Urinary bladder (tissue), 4 donors: Measurements from ENCODE around the gene SLC4A5. TPM values are rescaled to one million over a fixed set of nuclear protein-coding genes. Genes with fewer than 3 reads are reported as not detected.

Source experiments
- DNase-seq: peaks from one replicate; pipeline ENCODE4 v3.0.0-alpha.2; 2015; ENCODE audit errors: extremely low spot score
- H3K27ac ChIP-seq: one replicate; pipeline ENCODE4 v1.5.1; 2013; ENCODE audit warnings: low read depth, mild to moderate bottlenecking, moderate library complexity
- H3K36me3 ChIP-seq: one replicate; pipeline ENCODE4 v1.6.1; 2013; ENCODE audit warnings: mild to moderate bottlenecking, moderate library complexity; ENCODE audit not compliant: insufficient read depth
- H3K4me1 ChIP-seq: one replicate; pipeline ENCODE4 v1.6.1; 2013; ENCODE audit warnings: mild to moderate bottlenecking, moderate library complexity; ENCODE audit not compliant: insufficient read depth
- H3K4me3 ChIP-seq: one replicate; pipeline ENCODE4 v1.5.1; 2013; ENCODE audit warnings: low read depth, low read length
- WGBS: extraction: QIAGEN DNeasy Blood & Tissue Kit; methylation state at CpG from one replicate; pipeline ENCODE4 v1.1.7; 2013; 5-methylcytosine and 5-hydroxymethylcytosine counted together
- polyA plus RNA-seq: library from polyadenylated mRNA; stranded (reverse); fragments of 200-250 nt; gene quantifications from one replicate; pipeline ENCODE4 v1.2.3, GENCODE V29; 2013
- total RNA-seq: library from RNA; depleted of rRNA; stranded (reverse); fragments of >200 nt; gene quantifications from one replicate; pipeline ENCODE4 v1.2.3, GENCODE V29; 2014
- donor health status: healthy with polysubstance abuse.
- donor health status: healthy.

The SLC4A5 gene, protein sequence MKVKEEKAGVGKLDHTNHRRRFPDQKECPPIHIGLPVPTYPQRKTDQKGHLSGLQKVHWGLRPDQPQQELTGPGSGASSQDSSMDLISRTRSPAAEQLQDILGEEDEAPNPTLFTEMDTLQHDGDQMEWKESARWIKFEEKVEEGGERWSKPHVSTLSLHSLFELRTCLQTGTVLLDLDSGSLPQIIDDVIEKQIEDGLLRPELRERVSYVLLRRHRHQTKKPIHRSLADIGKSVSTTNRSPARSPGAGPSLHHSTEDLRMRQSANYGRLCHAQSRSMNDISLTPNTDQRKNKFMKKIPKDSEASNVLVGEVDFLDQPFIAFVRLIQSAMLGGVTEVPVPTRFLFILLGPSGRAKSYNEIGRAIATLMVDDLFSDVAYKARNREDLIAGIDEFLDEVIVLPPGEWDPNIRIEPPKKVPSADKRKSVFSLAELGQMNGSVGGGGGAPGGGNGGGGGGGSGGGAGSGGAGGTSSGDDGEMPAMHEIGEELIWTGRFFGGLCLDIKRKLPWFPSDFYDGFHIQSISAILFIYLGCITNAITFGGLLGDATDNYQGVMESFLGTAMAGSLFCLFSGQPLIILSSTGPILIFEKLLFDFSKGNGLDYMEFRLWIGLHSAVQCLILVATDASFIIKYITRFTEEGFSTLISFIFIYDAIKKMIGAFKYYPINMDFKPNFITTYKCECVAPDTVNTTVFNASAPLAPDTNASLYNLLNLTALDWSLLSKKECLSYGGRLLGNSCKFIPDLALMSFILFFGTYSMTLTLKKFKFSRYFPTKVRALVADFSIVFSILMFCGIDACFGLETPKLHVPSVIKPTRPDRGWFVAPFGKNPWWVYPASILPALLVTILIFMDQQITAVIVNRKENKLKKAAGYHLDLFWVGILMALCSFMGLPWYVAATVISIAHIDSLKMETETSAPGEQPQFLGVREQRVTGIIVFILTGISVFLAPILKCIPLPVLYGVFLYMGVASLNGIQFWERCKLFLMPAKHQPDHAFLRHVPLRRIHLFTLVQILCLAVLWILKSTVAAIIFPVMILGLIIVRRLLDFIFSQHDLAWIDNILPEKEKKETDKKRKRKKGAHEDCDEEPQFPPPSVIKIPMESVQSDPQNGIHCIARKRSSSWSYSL
- total RNA-seq (3.8 TPM), polyA plus RNA-seq (0.92 TPM)

DNA sequence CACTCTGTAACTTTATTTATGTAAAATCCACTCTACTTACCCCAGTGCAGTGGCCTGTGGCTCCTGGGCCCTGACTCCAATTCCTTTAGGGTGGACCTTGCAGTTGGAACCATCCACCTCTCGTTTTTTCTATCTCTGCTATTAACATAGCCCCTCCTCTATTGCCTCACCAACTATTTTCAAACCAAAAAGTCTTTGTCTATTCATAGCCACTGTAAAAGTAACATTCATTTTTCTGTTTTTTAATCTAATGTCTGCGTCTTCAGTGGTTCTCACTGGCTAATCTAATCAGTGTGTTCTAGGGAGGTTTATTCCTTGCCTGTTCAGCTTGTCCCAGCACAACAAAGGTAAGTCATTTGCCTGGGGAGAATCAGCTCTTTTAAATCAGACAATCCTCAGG, at the start of gene SLC4A5:
Gene SLC4A5 (minus strand): TSS at position 101 of the 400 bp plus-strand sequence. CDS start 28,393 bp downstream, outside the sequence.
- Histone ChIP-seq H3K27ac (no peak within 1 kb of the TSS), H3K4me1 (no peaks in the 10 kb centered on the region), H3K4me3 (no peak within 1 kb of the TSS), H3K36me3 (no peaks in the 10 kb centered on the region)
- WGBS = 73% methylated on average over 2 of the region's 2 CpGs
- DNase-seq = no peak

DNA sequence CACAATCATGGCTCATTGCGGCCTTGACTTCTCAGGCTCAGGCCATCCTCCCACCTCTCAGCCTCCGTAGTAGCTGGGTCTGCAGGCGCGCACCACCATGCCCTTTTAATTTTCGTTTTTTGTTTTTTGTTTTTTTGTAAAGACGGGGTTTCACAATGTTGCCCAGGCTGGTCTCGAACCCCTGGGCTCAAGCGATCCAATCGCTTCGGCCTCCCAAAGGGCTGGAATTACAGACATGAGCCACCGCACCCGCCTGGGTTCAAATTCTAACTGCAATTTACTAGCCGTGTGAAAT, 49.2 kb upstream of the SLC4A5 start:
- WGBS = 73% methylated on average over 13 of the region's 13 CpGs
- H3K4me3 ChIP-seq = no peak overlapping the region
- H3K36me3 ChIP-seq = no peaks in the 10 kb centered on the region
- no peaks in the 10 kb centered on the region for H3K4me1 ChIP-seq
- no peak for DNase-seq
- no peak overlapping the region for H3K27ac ChIP-seq

DNA sequence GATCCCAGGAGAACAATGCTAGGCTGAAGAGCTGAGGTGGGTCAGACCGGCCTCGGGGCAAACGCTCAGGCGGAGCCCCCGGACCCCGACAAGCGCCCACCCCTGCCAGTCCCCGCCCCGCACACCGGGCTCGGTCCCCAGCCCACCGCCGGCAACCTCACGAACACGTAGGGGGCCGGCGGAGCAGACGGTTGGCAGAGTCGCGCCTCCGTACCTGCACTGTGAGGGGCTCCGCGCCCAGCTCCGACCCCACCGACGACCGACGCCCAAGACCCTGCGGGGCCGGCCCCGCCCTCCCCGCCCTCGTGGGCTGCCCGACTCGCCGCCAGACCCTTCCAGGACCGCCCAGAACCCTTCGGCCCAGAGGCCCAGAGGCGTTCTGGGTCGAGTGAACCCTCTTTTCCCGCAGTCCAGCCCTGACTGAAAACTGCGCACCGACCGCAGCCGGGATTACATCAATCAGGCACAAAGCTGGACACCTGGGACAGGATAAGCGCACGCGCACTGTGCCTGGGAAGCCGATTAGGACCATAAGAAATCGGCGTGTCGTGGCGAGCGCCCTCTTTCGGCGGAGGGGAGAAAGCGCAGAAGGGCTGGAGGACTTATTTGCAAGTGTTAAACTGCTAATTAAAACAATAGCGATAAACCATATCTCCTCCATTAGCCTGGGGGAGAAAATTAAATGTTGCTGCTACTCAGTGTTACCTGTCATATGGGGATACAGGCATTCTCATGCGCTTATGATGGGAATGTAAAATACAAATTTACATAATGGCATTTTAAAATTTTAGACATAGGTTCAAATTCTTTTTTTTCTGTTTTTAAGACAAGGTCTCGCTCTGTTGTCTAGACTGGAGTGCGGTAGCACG, 48.6 kb upstream of the SLC4A5 start:
- Histone ChIP-seq H3K36me3 (no peaks in the 10 kb centered on the region), H3K4me3 (peak overlapping the region; percentile 87), H3K4me1 (no peaks in the 10 kb centered on the region), H3K27ac (peak overlapping the region; percentile 71)
- peak; percentile 84 for DNase-seq
- WGBS = under 1% methylated on average over 62 of the region's 62 CpGs

DNA sequence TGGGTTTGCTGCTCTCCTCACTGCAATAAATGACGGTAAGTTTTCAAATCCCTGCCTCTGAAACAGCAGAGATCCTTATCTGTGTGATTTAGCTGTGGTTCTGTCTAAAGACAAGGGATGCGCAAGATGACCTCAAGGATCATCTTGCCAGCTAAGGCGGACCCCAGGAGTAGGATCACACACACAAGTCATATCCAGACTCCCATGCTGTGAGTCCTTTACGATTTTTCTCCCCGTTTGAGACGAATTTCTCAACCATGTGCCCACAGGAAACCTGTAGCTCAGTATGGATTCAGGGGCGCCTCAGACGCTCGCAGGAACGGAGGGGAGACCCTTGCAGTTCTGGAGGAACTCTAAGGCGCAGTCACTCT, 48.0 kb upstream of the SLC4A5 start:
- no peaks in the 10 kb centered on the region for H3K36me3 ChIP-seq
- H3K27ac ChIP-seq = no peak overlapping the region
- peak overlapping the region; percentile 87 for H3K4me3 ChIP-seq
- DNase-seq = no peak
- under 1% methylated on average over 11 of the region's 11 CpGs for WGBS
- no peaks in the 10 kb centered on the region for H3K4me1 ChIP-seq

DNA sequence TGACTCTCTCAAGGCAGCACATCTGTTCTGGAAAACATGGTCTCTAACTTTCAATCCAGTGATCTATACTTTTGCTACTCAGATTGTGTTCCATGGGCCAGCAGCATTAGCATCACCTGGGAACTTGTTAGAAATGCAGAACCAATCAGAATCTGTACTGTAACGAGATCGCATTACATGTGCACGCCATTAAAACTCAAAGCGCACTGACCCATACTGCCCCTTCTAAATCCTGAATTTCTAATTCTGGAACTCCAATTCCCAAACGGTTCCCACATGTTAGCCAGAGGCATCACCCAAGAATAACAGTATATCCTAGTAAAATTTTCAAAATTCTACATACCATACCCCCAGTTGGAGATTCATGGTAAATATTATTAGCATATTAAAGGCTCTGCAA, 47.4 kb upstream of the SLC4A5 start:
- no peak overlapping the region for H3K4me3 ChIP-seq
- H3K4me1 ChIP-seq = no peaks in the 10 kb centered on the region
- DNase-seq = no peak
- H3K27ac ChIP-seq = no peak overlapping the region
- 44% methylated on average over 5 of the region's 5 CpGs for WGBS
- no peaks in the 10 kb centered on the region for H3K36me3 ChIP-seq

DNA sequence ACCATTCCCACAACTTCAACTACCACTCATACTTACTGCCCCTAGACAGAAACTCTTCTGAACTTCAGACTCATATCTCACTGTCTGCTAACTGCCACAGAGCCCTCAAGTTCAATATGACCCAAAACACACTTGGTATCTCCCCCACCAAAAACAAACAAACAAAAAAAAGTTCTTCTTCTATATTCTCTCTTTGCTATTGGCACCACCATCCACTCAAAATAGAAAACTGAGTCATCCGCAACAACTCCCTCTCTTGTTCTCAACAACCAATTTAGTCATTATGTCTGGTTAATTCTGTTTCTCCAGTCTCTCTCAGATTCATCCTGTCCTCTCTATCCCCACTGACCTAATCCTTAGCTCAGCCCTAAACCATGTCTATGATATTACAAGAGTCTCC, 44.1 kb upstream of the SLC4A5 start:
- Histone ChIP-seq H3K27ac (no peak overlapping the region), H3K4me3 (no peak overlapping the region), H3K36me3 (no peaks in the 10 kb centered on the region), H3K4me1 (no peaks in the 10 kb centered on the region)
- DNase-seq = no peak
- WGBS = 89% methylated on average over 1 of the region's 1 CpG

DNA sequence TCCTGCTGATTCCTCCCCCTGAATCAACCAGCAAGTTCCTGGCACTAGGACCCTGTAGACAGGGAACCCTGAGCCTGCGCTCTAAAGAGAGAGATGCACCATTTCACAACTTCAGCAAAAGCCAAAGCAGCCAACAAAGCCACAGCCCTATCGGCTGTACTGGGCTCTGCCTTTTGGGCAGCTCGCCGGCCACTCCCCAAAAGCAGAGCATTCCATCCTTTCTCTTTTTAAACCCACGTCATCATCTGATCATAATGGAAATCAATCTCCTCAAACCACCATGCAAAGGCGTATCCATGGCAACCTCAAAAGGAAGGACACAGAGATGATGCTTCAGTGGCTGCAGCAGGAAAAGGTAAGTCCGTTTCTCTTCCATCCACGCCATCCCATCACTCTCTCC, 42.2 kb upstream of the SLC4A5 start:
- DNase-seq = no peak
- no peaks in the 10 kb centered on the region for H3K4me1 ChIP-seq
- H3K4me3 ChIP-seq = no peak overlapping the region
- no peak overlapping the region for H3K27ac ChIP-seq
- WGBS = 77% methylated on average over 8 of the region's 8 CpGs
- H3K36me3 ChIP-seq = no peaks in the 10 kb centered on the region

DNA sequence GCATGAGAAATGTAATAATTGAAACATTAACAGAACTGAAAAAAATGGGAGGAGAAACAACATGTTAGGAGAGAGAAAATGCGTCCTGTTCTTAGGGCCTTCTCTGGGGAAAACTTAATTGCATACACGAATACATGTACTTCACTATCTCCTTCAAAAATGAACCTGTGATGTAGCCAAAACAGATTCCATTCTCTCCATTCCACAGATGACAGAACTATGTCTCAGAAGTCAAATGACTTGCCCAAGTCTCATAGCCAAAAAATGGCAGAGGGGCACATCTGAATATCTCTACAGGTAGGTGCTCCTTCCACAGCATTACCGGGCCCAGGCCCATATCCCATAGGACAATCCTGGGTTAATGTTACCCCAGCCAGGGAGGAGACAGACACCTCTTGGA, 40.8 kb upstream of the SLC4A5 start:
- WGBS = 61% methylated on average over 3 of the region's 3 CpGs
- Histone ChIP-seq H3K4me3 (no peak overlapping the region), H3K36me3 (no peaks in the 10 kb centered on the region), H3K27ac (no peak overlapping the region), H3K4me1 (no peaks in the 10 kb centered on the region)
- no peak for DNase-seq

DNA sequence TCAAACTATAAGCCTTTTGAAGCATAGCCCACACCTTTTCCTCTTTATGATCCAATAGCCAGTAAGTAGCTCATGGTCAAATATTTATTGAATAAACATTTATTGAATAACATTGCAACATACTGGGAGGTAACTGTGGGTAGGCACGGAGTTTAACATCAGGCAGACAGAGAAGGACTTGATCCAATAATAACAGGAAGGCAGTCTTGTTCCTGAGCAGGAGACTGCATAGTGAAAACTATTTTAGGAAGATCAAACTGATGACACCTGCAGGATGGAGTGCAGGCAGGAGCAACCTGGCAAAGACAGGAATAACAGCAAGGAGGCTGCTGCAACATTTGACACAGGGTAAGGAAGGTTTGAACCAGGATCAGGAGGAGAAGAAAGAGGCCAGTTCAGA, 40.0 kb upstream of the SLC4A5 start:
- no peak overlapping the region for H3K4me3 ChIP-seq
- WGBS = 19% methylated on average over 1 of the region's 1 CpG
- no peak overlapping the region for H3K27ac ChIP-seq
- DNase-seq = no peak
- H3K36me3 ChIP-seq = no peaks in the 10 kb centered on the region
- no peaks in the 10 kb centered on the region for H3K4me1 ChIP-seq

DNA sequence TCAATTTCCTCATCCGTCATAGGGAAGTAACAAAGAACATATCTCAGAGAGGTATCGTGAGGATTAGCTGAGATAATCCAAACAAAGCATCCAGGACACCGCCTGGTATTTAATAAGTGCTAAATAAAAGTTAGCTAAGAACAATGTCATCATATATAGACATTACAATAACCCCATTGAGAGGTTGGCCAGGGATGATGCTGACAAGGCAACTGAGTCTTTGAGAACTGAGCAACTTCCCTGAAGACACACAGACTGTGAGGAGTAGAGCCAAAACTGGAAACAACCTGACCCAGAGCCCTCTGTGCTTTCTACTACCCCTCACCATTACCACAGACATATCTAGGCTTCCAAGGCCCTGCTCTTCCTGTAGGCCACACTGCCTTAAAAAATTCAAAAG, 38.5 kb upstream of the SLC4A5 start:
- no peak overlapping the region for H3K4me3 ChIP-seq
- WGBS = 84% methylated on average over 3 of the region's 3 CpGs
- no peak for DNase-seq
- H3K27ac ChIP-seq = no peak overlapping the region
- H3K36me3 ChIP-seq = peaks cover 2% of the 10 kb centered on the region
- H3K4me1 ChIP-seq = no peaks in the 10 kb centered on the region

DNA sequence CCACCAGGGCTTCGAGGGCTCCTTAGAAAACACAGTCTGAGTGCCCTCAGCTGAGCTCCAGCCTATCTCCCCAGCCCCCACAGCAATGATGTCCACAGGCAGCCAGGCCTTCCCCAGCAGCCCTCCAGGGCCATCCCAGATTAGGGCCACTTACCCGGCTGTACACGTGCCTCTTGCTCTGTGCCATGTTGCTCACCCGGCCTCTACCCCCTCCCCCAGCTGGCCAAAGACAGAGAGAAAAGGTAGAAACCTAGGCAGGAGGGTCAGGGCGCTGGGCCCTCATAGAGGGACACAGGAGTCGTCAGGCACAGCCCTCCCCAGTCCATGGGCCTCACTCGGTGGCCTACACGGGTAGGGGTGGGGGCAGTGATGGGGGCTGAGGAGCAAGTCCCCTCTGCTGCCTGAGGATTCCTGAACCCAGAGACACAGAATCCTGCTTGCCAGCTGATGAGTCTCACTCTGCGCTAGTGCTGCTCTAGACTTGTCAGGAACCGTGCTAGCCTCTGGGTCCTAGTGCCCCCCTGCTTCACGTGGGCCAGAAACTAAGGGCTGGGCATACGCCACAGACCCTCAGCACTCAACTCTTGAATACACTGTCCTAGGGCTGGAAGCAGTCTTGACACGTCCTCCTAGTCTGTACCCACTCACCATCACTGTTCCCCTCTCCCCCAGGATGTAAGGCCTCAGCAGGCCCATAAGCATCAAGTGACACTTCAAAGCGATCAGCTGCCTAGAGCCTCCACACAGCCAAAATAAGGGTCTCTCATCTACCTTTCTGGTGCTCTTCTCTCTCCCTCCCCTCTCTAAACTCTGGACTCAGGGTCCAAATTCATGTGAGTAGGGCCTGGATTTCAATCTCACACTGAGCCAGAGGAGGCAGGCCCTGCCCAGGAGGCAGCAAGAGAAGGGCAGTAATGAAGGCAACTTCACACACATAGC, 36.9 kb upstream of the SLC4A5 start, which contains the start of gene DCTN1:
Gene DCTN1 (minus strand): TSS at position 461 of the 939 bp plus-strand sequence. CDS start 274 bp downstream, at position 187.
- H3K36me3 ChIP-seq = peaks cover 2% of the 10 kb centered on the region
- H3K27ac ChIP-seq = no peak within 1 kb of the TSS
- peak within 1 kb of the TSS; percentile 28 for H3K4me3 ChIP-seq
- WGBS = 18% methylated on average over 14 of the region's 14 CpGs
- no peak for DNase-seq
- H3K4me1 ChIP-seq = no peaks in the 10 kb centered on the region

DNA sequence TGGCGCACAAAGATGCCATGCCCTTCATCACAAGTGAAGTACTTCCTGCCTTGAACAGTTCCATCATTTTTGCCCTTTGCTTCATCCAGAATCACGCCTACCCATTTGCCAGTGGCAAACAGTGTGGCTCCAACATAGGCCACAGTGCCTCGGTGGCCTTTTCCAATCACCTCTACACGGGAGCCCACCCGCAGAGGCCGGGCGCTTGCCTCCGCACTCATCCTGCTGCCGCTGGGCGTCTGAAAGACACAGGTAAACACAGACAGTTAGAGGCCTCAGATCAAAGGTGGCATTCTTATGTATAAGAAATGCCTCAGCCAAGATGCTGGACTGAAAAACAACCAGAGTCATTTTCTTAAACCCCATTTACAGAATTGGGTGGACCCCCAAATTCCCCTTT, 34.8 kb upstream of the SLC4A5 start:
- Histone ChIP-seq H3K27ac (no peak overlapping the region), H3K4me1 (no peaks in the 10 kb centered on the region), H3K36me3 (peaks cover 2% of the 10 kb centered on the region), H3K4me3 (no peak overlapping the region)
- 90% methylated on average over 10 of the region's 10 CpGs for WGBS
- DNase-seq = no peak
